HepG2 (cell line): ENCODE data around the gene TOLLIP.

Experiments
- ETV6 ChIP-seq: sonication (generic); formaldehyde crosslinking; conservative IDR thresholded peaks from 2 replicates; pipeline ENCODE4 v1.4.0; 2020; ENCODE audit warnings: missing genetic modification reagents
- GABPB1 ChIP-seq: IDR thresholded peaks from 2 replicates; pipeline ENCODE4 v1.6.1; 2016; ENCODE audit warnings: mild to moderate bottlenecking, missing genetic modification reagents, moderate library complexity, missing compliant biosample characterization
- HCFC1 ChIP-seq: fragments of 150-350 bp; IDR thresholded peaks from 2 replicates; pipeline ENCODE4 v1.6.1; 2014; ENCODE audit warnings: low read depth, low read length
- KDM4B ChIP-seq: sonication (generic); formaldehyde crosslinking; IDR thresholded peaks from 2 replicates; pipeline ENCODE4 v1.4.0; 2020; ENCODE audit warnings: missing genetic modification reagents
- RAD21 ChIP-seq: fragments of 450-650 bp; formaldehyde crosslinking; IDR thresholded peaks from 2 replicates; pipeline ENCODE4 v1.5.0; 2020; ENCODE audit warnings: mild to moderate bottlenecking
- RBM22 ChIP-seq: fragments of 200-400 bp; formaldehyde crosslinking; optimal IDR thresholded peaks from 2 replicates; pipeline ENCODE3; 2017; ENCODE audit warnings: mild to moderate bottlenecking, low read length, moderate library complexity
- STAT5B ChIP-seq: sonication (generic); formaldehyde crosslinking; IDR thresholded peaks from 2 replicates; pipeline ENCODE4 v1.4.0; 2020; ENCODE audit warnings: missing genetic modification reagents
- ZBTB1 ChIP-seq: sonication (generic); formaldehyde crosslinking; IDR thresholded peaks from 2 replicates; pipeline ENCODE4 v1.4.0; 2020; ENCODE audit warnings: missing genetic modification reagents, borderline replicate concordance
- ZNF207 ChIP-seq: fragments of 450-650 bp; IDR thresholded peaks from 2 replicates; pipeline ENCODE4 v1.6.1; 2016; ENCODE audit warnings: antibody characterized with exemption, borderline replicate concordance
- ZNF326 ChIP-seq: sonication (generic); formaldehyde crosslinking; IDR thresholded peaks from 2 replicates; pipeline ENCODE4 v1.4.0; 2020; ENCODE audit warnings: missing genetic modification reagents, borderline replicate concordance

GRCh38 chr11:1229471-1230120 is 79.8 kb downstream of the TOLLIP start:
- no peak for TF ChIP-seq RBM22
- TF ChIP-seq RAD21 (CRISPR knock-in tag), result no peak
- no peak for TF ChIP-seq KDM4B
- no peak for TF ChIP-seq ZBTB1
- no peak for TF ChIP-seq ETV6 (CRISPR knock-in tag)
- TF ChIP-seq HCFC1, result no peak
- TF ChIP-seq ZNF207, result no peak
- no peak for TF ChIP-seq ZNF326 (CRISPR knock-in tag)
- no peak for TF ChIP-seq STAT5B (CRISPR knock-in tag)
- no peak for TF ChIP-seq GABPB1 (CRISPR knock-in tag)
